GM08714 (cell line): ENCODE measurements around the gene CPNE9.

Experiments used
- H3K4me3 ChIP-seq: fragments of 200-500 bp; sonication (Bioruptor generic); 2 replicates; pipeline ENCODE4 v1.5.1; 2014; ENCODE audit warnings: mild to moderate bottlenecking, low read length, inconsistent platforms
- ZNF274 ChIP-seq: IDR thresholded peaks from 2 replicates; pipeline ENCODE4 v1.6.1; 2012; ENCODE audit warnings: mild to moderate bottlenecking, low read depth, low read length

CPNE9 gene

GRCh38 chr3:9739181-9739580, 35.5 kb downstream of the CPNE9 start:
- no peak overlapping the region for H3K4me3 ChIP-seq
- no peak for TF ChIP-seq ZNF274

- TF ChIP-seq ZNF274 = no peak
Measured at GRCh38 chr3:9742560-9742959, 38.9 kb downstream of the CPNE9 start.

GRCh38 chr3:9743548-9743947, 39.9 kb downstream of the CPNE9 start:
- no peak overlapping the region for H3K4me3 ChIP-seq
- TF ChIP-seq ZNF274 = no peak

More at GRCh38 chr3:9742560-9742959, 38.9 kb downstream of the CPNE9 start:
- no peak overlapping the region for H3K4me3 ChIP-seq

- no peak overlapping the region for H3K4me3 ChIP-seq
- no peak for TF ChIP-seq ZNF274
Measured at GRCh38 chr3:9744162-9744561, 40.5 kb downstream of the CPNE9 start.

GRCh38 chr3:9745521-9745920, 41.9 kb downstream of the CPNE9 start:
- TF ChIP-seq ZNF274 = no peak
- H3K4me3 ChIP-seq = no peak overlapping the region

GRCh38 chr3:9746330-9746729, 42.7 kb downstream of the CPNE9 start:
- TF ChIP-seq ZNF274 = no peak

GRCh38 chr3:9747267-9747666, 43.6 kb downstream of the CPNE9 start:
- TF ChIP-seq ZNF274 = no peak
- H3K4me3 ChIP-seq = no peak overlapping the region

More at GRCh38 chr3:9746330-9746729, 42.7 kb downstream of the CPNE9 start:
- no peak overlapping the region for H3K4me3 ChIP-seq

- no peak for TF ChIP-seq ZNF274
- H3K4me3 ChIP-seq = no peak overlapping the region
Measured at GRCh38 chr3:9748031-9748430, 44.4 kb downstream of the CPNE9 start.

- peak overlapping the region; percentile 50; the same call in 1 of the 2 replicates for H3K4me3 ChIP-seq
- no peak for TF ChIP-seq ZNF274
Measured at GRCh38 chr3:9749296-9749644, 45.6 kb downstream of the CPNE9 start.

- peak within 1 kb of the TSS; percentile 76 for H3K4me3 ChIP-seq
Measured at GRCh38 chr3:9749645-9750555, 46.3 kb downstream of the CPNE9 start, which contains the start of gene OGG1. OGG1 (plus strand) TSS chr3:9749952; CDS start chr3:9750287, 335 bp downstream.

GRCh38 chr3:9750556-9751411, 47.2 kb downstream of the CPNE9 start:
- H3K4me3 ChIP-seq = peak overlapping the region; percentile 76
- no peak for TF ChIP-seq ZNF274

More at GRCh38 chr3:9749645-9750555, 46.3 kb downstream of the CPNE9 start, which contains the start of gene OGG1:
- TF ChIP-seq ZNF274 = no peak

GRCh38 chr3:9754678-9755077, 51.0 kb downstream of the CPNE9 start:
- H3K4me3 ChIP-seq = no peak overlapping the region
- no peak for TF ChIP-seq ZNF274

GRCh38 chr3:9757427-9757826, 53.8 kb downstream of the CPNE9 start:
- H3K4me3 ChIP-seq = no peak overlapping the region
- no peak for TF ChIP-seq ZNF274

GRCh38 chr3:9760779-9761505, 57.3 kb downstream of the CPNE9 start:
- no peak overlapping the region for H3K4me3 ChIP-seq
- TF ChIP-seq ZNF274 = no peak
